Measurements from ENCODE around the gene PNLIPRP3. TPM values are rescaled to one million over a fixed set of nuclear protein-coding genes. Genes with fewer than 3 reads are reported as not detected.

The PNLIPRP3 gene
- total and polyA plus RNA-seq, 9 of the 15 experiments (the other 6 are each of a cell fraction or from before 2014, with no cell fraction given) = not detected

GRCh38 chr10:116457488-116457887 lies 29.8 kb downstream of the PNLIPRP3 start:
- H4K20me1 ChIP-seq (replicated peaks; ENCODE audit: control insufficient read depth, insufficient read depth, low read length) = no peaks in the 10 kb centered on the region
- H3K9ac ChIP-seq (ENCODE audit: insufficient read depth in 1 of 2, low read depth in 2 of 2, low read length in 2 of 2) = no peak overlapping the region
- H3K4me2 ChIP-seq (ENCODE audit: insufficient read depth, low read length) = no peak overlapping the region
- BruUV-seq (replicated peaks) = no TSS peak
- no peaks in the 10 kb centered on the region for H3K79me2 ChIP-seq (ENCODE audit: control insufficient read depth, insufficient read depth, low read length)
- no peaks in the 10 kb centered on the region for H3K27me3 ChIP-seq (ENCODE audit: control insufficient read depth in 2 of 2, insufficient read depth in 2 of 2, low read length in 2 of 2)
- no peaks in the 10 kb centered on the region for H3K9me3 ChIP-seq (replicated peaks; ENCODE audit: control insufficient read depth, insufficient read depth, low read depth, low read length)
- H2AFZ ChIP-seq (ENCODE audit: low read depth, low read length) = no peak overlapping the region
- H3K27ac ChIP-seq (ENCODE audit: extremely low read depth, low read depth, low read length) = no peak overlapping the region
- no peak for DNase-seq (ENCODE audit: extremely low read depth in 1 of 4, low spot score in 3 of 4)
- no peaks in the 10 kb centered on the region for H3K36me3 ChIP-seq (ENCODE audit: control insufficient read depth, insufficient read depth, low read length)
- in situ Hi-C loops (cut with MboI) (loop anchor here (25.0 kb wide), 1 partner anchor 705 kb away; no protein-coding TSS in a partner anchor), intact Hi-C loops (cut with micrococcal nuclease) (no loop called here)
- H3K9me1 ChIP-seq (ENCODE audit: control insufficient read depth, insufficient read depth, low read length) = no peaks in the 10 kb centered on the region
- H3K4me3 ChIP-seq = no peak overlapping the region
- POLR2A ChIA-PET = no interaction called here
- ATAC-seq = no peak
- CTCF ChIA-PET (ENCODE audit: low intra/inter-chr PET ratio) = no interaction called here
- no peaks in the 10 kb centered on the region for H3K4me1 ChIP-seq (replicated peaks in 1 of 2; ENCODE audit: control insufficient read depth in 2 of 2, insufficient read depth in 2 of 2, low read length in 2 of 2)
- no peak for FAIRE-seq
- TF ChIP-seq, protein P1, sequence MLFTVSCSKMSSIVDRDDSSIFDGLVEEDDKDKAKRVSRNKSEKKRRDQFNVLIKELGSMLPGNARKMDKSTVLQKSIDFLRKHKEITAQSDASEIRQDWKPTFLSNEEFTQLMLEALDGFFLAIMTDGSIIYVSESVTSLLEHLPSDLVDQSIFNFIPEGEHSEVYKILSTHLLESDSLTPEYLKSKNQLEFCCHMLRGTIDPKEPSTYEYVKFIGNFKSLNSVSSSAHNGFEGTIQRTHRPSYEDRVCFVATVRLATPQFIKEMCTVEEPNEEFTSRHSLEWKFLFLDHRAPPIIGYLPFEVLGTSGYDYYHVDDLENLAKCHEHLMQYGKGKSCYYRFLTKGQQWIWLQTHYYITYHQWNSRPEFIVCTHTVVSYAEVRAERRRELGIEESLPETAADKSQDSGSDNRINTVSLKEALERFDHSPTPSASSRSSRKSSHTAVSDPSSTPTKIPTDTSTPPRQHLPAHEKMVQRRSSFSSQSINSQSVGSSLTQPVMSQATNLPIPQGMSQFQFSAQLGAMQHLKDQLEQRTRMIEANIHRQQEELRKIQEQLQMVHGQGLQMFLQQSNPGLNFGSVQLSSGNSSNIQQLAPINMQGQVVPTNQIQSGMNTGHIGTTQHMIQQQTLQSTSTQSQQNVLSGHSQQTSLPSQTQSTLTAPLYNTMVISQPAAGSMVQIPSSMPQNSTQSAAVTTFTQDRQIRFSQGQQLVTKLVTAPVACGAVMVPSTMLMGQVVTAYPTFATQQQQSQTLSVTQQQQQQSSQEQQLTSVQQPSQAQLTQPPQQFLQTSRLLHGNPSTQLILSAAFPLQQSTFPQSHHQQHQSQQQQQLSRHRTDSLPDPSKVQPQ (CRISPR knock-in tag; IDR thresholded peaks at IDR 0.05; ENCODE audit: borderline replicate concordance) = no peak
- TF ChIP-seq NFE2L1 (tag; IDR thresholded peaks at IDR 0.05; ENCODE audit: borderline replicate concordance, low read depth) = no peak
- no peak for TF ChIP-seq CBX1 (IDR thresholded peaks at IDR 0.05; ENCODE audit: low read depth)
- TF ChIP-seq TFAM (CRISPR knock-in tag; conservative IDR thresholded peaks at IDR 0.05) = no peak
- TF ChIP-seq RBM17 (IDR thresholded peaks at IDR 0.05; ENCODE audit: borderline replicate concordance, low read depth, low read length) = no peak
- TF ChIP-seq NFATC3 (IDR thresholded peaks at IDR 0.05) = no peak
- TF ChIP-seq JUND (IDR thresholded peaks at IDR 0.05; ENCODE audit: borderline replicate concordance, low read depth, low read length) = no peak
- no peak for TF ChIP-seq JUND (tag; IDR thresholded peaks at IDR 0.05; ENCODE audit: borderline replicate concordance, low read depth, low read length)
- TF ChIP-seq PHF20 (IDR thresholded peaks at IDR 0.05; ENCODE audit: partially characterized antibody) = no peak
- TF ChIP-seq, protein P2, sequence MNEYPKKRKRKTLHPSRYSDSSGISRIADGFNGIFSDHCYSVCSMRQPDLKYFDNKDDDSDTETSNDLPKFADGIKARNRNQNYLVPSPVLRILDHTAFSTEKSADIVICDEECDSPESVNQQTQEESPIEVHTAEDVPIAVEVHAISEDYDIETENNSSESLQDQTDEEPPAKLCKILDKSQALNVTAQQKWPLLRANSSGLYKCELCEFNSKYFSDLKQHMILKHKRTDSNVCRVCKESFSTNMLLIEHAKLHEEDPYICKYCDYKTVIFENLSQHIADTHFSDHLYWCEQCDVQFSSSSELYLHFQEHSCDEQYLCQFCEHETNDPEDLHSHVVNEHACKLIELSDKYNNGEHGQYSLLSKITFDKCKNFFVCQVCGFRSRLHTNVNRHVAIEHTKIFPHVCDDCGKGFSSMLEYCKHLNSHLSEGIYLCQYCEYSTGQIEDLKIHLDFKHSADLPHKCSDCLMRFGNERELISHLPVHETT (CRISPR knock-in tag; conservative IDR thresholded peaks at IDR 0.05 in 1 of 2, IDR thresholded peaks at IDR 0.05 in 1 of 2) = no peak
- TF ChIP-seq CEBPZ (IDR thresholded peaks at IDR 0.05; ENCODE audit: borderline replicate concordance, low read depth, low read length) = no peak
- TF ChIP-seq TRIM24 (IDR thresholded peaks at IDR 0.05) = no peak
- TF ChIP-seq, protein P3, sequence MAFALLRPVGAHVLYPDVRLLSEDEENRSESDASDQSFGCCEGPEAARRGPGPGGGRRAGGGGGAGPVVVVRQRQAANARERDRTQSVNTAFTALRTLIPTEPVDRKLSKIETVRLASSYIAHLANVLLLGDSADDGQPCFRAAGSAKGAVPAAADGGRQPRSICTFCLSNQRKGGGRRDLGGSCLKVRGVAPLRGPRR (CRISPR knock-in tag; IDR thresholded peaks at IDR 0.05) = no peak
- no peak for TF ChIP-seq KDM2B (CRISPR knock-in tag; IDR thresholded peaks at IDR 0.05)
- TF ChIP-seq ZKSCAN3 (CRISPR knock-in tag; IDR thresholded peaks at IDR 0.05) = no peak
- no peak for TF ChIP-seq EGR1 (conservative IDR thresholded peaks at IDR 0.05)
- TF ChIP-seq DNMT1 (IDR thresholded peaks at IDR 0.05) = no peak

Measured in K562 (cell line).